OCI-LY1 (cell line): ENCODE data around the gene FTCDNL1.
A peak's percentile ranks its signal among the peaks of the same experiment; 100 is the strongest.

Experiments used
- H2AFZ ChIP-seq: fragments of 200-600 bp; sonication (generic), shearing (Covaris generic); 2 replicates; pipeline ENCODE4 v1.6.0; 2014; ENCODE audit warnings: antibody characterized with exemption, mild to moderate bottlenecking, low read length
- H3F3A ChIP-seq: fragments of 200-600 bp; sonication (generic), shearing (Covaris generic); 2 replicates; pipeline ENCODE4 v1.6.0; 2014; ENCODE audit warnings: mild to moderate bottlenecking, antibody characterized with exemption, low read length, moderate library complexity; ENCODE audit not compliant: insufficient read depth
- H3K27ac ChIP-seq: fragments of 200-600 bp; sonication (generic); 2 replicates; pipeline ENCODE4 v1.5.1; 2014; ENCODE audit warnings: low read length, mixed run types, mild to moderate bottlenecking, low read depth; ENCODE audit not compliant: poor library complexity, severe bottlenecking
- H3K27me3 ChIP-seq: fragments of 200-600 bp; sonication (generic); 2 replicates; pipeline ENCODE4 v1.6.0; 2014; ENCODE audit warnings: antibody characterized with exemption, mild to moderate bottlenecking, low read length, moderate library complexity; ENCODE audit not compliant: insufficient read depth
- H3K36me3 ChIP-seq: fragments of 200-600 bp; sonication (generic); 2 replicates; pipeline ENCODE4 v1.6.1; 2014; ENCODE audit warnings: mild to moderate bottlenecking, antibody characterized with exemption, low read length, moderate library complexity, mixed read lengths; ENCODE audit not compliant: insufficient read depth
- H3K4me1 ChIP-seq: fragments of 200-600 bp; sonication (generic); 2 replicates; pipeline ENCODE4 v1.5.1; 2014; ENCODE audit warnings: mild to moderate bottlenecking, low read length, moderate library complexity; ENCODE audit not compliant: insufficient read depth, severe bottlenecking
- H3K4me2 ChIP-seq: fragments of 200-600 bp; sonication (generic), shearing (Covaris generic); 2 replicates; pipeline ENCODE4 v1.6.1; 2014; ENCODE audit warnings: low read length
- H3K4me3 ChIP-seq: fragments of 200-600 bp; sonication (generic); 2 replicates; pipeline ENCODE4 v1.5.1; 2014; ENCODE audit warnings: low read length, low read depth, mild to moderate bottlenecking, mixed read lengths; ENCODE audit not compliant: poor library complexity, severe bottlenecking
- H3K79me2 ChIP-seq: fragments of 200-600 bp; shearing (Covaris generic); 2 replicates; pipeline ENCODE4 v1.6.1; 2016; ENCODE audit warnings: mixed run types, low read length, mixed read lengths; ENCODE audit not compliant: insufficient read depth
- H3K9ac ChIP-seq: fragments of 200-600 bp; sonication (generic), shearing (Covaris generic); 2 replicates; pipeline ENCODE4 v1.6.1; 2014; ENCODE audit warnings: mild to moderate bottlenecking, low read length, mixed read lengths
- H3K9me2 ChIP-seq: fragments of 200-600 bp; sonication (generic), shearing (Covaris generic); 2 replicates; pipeline ENCODE4 v1.6.1; 2014; ENCODE audit warnings: low read depth, mild to moderate bottlenecking, low read length, mixed read lengths
- H3K9me3 ChIP-seq: fragments of 200-600 bp; shearing (Covaris generic); 2 replicates; pipeline ENCODE4 v1.6.1; 2014; ENCODE audit warnings: low read length, mixed read lengths
- H4K20me1 ChIP-seq: fragments of 200-600 bp; sonication (generic), shearing (Covaris generic); 2 replicates; pipeline ENCODE4 v1.6.0; 2016; ENCODE audit warnings: mild to moderate bottlenecking, low read length; ENCODE audit not compliant: insufficient read depth
- EZH2 ChIP-seq: fragments of 200-600 bp; sonication (generic), shearing (Covaris generic); IDR thresholded peaks from 2 replicates; pipeline ENCODE4 v1.8.0; 2017; ENCODE audit warnings: borderline replicate concordance, mixed run types, mild to moderate bottlenecking, antibody characterized with exemption, low read length, moderate library complexity, mixed read lengths
- TF ChIP-seq, protein P1 (sequence below): fragments of 200-600 bp; sonication (generic), shearing (Covaris generic); IDR thresholded peaks from 2 replicates; pipeline ENCODE4 v1.5.1; 2017; ENCODE audit warnings: mild to moderate bottlenecking, antibody characterized with exemption, low read length, moderate library complexity, mixed read lengths

Gene FTCDNL1

DNA sequence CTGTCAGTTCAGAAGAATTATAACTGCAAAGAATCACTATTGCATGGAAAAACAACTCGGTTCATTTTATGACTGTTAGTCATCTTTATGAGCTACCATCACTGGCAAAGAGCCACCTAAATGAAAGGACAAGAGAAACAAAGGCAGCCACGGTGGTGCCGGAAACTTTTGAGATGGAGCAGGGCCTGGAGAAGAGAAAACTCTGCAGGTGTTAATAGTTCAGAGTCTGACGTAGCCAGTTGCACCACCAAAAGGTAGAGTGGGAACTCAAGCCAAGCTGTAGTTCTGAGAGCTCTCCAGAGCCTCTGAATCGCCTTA lies 110.9 kb downstream of the FTCDNL1 start:
- Histone ChIP-seq H3K4me3 (no peak overlapping the region), H3K9ac (no peak overlapping the region), H3K27ac (no peak overlapping the region), H2AFZ (no peak overlapping the region), H3K4me1 (no peaks in the 10 kb centered on the region), H3K9me2 (no peaks in the 10 kb centered on the region), H3K36me3 (no peaks in the 10 kb centered on the region), H3K27me3 (no peaks in the 10 kb centered on the region), H3K4me2 (no peak overlapping the region), H3K9me3 (no peaks in the 10 kb centered on the region), H4K20me1 (no peaks in the 10 kb centered on the region), H3F3A (no peaks in the 10 kb centered on the region), H3K79me2 (no peaks in the 10 kb centered on the region)
- TF ChIP-seq EZH2, result no peak
- TF ChIP-seq, protein P1, sequence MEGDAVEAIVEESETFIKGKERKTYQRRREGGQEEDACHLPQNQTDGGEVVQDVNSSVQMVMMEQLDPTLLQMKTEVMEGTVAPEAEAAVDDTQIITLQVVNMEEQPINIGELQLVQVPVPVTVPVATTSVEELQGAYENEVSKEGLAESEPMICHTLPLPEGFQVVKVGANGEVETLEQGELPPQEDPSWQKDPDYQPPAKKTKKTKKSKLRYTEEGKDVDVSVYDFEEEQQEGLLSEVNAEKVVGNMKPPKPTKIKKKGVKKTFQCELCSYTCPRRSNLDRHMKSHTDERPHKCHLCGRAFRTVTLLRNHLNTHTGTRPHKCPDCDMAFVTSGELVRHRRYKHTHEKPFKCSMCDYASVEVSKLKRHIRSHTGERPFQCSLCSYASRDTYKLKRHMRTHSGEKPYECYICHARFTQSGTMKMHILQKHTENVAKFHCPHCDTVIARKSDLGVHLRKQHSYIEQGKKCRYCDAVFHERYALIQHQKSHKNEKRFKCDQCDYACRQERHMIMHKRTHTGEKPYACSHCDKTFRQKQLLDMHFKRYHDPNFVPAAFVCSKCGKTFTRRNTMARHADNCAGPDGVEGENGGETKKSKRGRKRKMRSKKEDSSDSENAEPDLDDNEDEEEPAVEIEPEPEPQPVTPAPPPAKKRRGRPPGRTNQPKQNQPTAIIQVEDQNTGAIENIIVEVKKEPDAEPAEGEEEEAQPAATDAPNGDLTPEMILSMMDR, result no peak

DNA sequence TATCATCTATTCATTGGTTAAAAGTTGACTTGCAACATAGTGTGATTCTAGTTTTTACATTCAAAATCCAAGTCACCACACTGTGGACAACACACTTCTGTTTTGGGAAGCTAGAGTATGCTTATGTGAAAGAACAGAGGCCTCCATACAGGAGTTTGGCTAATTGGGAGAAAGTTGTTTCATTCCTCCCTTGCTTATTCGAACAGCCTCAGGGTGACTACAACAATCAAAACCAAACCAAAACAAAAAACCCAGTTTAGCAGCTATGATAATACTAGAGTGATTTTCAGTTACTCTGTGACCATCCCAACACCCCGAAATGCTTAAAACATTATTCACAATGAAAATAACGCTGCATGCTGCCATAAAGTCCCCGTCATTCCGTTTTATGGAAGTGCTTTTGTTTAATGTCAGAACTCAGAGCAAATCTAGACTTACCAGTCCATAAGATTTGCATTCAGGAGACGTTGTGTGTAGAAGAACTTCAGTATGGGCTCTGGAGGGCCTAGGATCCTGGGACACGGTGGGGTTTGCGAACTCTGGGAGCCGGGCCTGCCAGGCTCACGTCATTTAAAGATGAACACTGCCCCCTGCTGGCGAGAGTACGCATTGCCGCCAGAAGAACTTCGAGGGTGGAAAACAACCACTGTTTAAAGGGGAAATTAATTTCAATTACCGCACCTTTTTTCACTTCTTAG lies 111.4 kb downstream of the FTCDNL1 start:
- no peak overlapping the region for H3K9ac ChIP-seq
- H4K20me1 ChIP-seq, result no peaks in the 10 kb centered on the region
- no peaks in the 10 kb centered on the region for H3K4me1 ChIP-seq
- H3K27me3 ChIP-seq, result no peaks in the 10 kb centered on the region
- no peaks in the 10 kb centered on the region for H3F3A ChIP-seq
- H3K36me3 ChIP-seq, result no peaks in the 10 kb centered on the region
- no peak overlapping the region for H3K4me2 ChIP-seq
- H2AFZ ChIP-seq, result no peak overlapping the region
- no peaks in the 10 kb centered on the region for H3K9me3 ChIP-seq
- TF ChIP-seq, protein P1, result peak; percentile 94
- no peak for TF ChIP-seq EZH2
- no peak overlapping the region for H3K27ac ChIP-seq
- no peaks in the 10 kb centered on the region for H3K9me2 ChIP-seq
- no peaks in the 10 kb centered on the region for H3K79me2 ChIP-seq
- H3K4me3 ChIP-seq, result no peak overlapping the region

GRCh38 chr2:199738727-199739412 lies 112.1 kb downstream of the FTCDNL1 start:
- Histone ChIP-seq H2AFZ (no peak overlapping the region), H3F3A (no peaks in the 10 kb centered on the region), H3K36me3 (no peaks in the 10 kb centered on the region), H3K9me2 (no peaks in the 10 kb centered on the region), H3K27ac (no peak overlapping the region), H3K27me3 (no peaks in the 10 kb centered on the region), H3K4me3 (no peak overlapping the region), H3K4me2 (no peak overlapping the region), H3K79me2 (no peaks in the 10 kb centered on the region), H4K20me1 (no peaks in the 10 kb centered on the region), H3K9me3 (no peaks in the 10 kb centered on the region), H3K9ac (no peak overlapping the region), H3K4me1 (no peaks in the 10 kb centered on the region)
- TF ChIP-seq EZH2, result no peak
- TF ChIP-seq, protein P1, result no peak
